Measurements from ENCODE around the gene APAF1.

DNA sequence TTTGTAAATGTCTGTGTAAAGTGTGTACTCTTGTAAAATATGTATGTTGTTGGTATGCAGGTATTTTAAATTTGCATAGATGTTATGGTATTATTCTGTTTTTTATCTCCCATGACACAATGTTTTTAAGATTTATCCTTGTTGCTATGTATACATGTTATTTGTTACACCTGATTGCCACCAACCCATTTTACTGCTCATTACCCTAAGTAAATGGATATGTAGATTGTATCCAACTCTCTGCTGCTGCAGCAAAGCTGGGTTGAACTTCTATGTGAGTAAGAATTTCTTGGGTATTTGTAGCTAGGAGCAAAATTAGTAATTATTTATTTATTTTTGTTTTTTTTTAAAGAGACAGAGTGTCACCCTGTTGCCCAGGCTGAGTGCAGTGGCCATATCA is 6.2 kb downstream of the APAF1 start:
- TF ChIP-seq CTCF (IDR thresholded peaks at IDR 0.05; ENCODE audit: low read length) (no peak), EZH2 (IDR thresholded peaks at IDR 0.05; ENCODE audit: borderline replicate concordance, low read length) (no peak)
